Breast epithelium (tissue), 3 donors: ENCODE data around the gene MTA1.

Experiments
- CTCF ChIP-seq, 3 donors: fragments of 450-650 bp; IDR thresholded peaks; one replicate each; pipeline ENCODE4 v1.5.1; 2016 to 2017; ENCODE audit warnings: antibody characterized with exemption in 3 of 3, mild to moderate bottlenecking in 3 of 3, moderate library complexity in 3 of 3
- POLR2A ChIP-seq: fragments of 450-650 bp; IDR thresholded peaks from one replicate; pipeline ENCODE4 v1.6.1; 2016; ENCODE audit warnings: antibody characterized with exemption, mild to moderate bottlenecking, moderate library complexity
- POLR2AphosphoS5 ChIP-seq, 3 donors: sonication (generic); formaldehyde crosslinking; IDR thresholded peaks; one replicate each; pipeline ENCODE4 v1.6.1; 2017; ENCODE audit warnings: antibody characterized with exemption in 3 of 3

DNA sequence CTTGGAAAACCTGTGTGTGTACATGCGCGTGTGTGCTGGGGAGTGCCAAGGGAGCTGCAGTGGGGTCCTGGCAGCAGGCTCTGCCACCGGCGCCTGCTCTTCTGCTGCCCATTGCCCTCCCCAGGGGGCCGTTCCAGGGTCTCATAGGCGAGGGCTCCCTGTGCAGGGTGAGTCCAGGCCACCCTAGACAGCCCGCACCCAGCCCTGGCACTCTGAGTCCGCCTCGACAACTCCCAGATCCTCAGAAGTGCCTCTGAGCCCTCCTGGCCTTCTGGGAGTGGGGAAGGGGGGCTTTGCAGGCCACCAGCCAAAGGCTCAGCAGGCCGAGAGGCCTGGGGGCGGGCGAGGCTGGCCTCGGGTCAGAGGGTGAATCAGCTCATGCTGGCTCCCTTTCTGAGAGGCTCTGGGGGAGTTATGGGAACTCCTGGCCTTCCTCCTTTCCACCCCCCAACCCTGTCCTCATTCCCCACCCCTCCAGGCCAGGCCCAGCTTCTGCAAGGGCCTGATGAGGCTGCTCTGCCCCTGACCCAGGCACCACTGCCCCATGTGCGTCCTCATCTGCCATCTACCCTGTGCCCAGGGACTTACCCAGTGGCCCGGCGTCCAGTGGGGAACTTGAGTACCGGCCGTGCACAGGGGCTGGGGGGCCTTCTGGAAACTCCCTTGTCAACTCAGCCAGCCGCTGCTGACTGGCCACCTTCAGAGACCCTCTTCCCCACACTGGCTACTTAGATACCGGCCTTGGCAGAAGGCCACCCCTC lies 69.3 kb downstream of the MTA1 start:
- no peak for TF ChIP-seq POLR2A
- no peak for TF ChIP-seq CTCF (IDR thresholded peaks at IDR 0.05)
- TF ChIP-seq POLR2AphosphoS5 (IDR thresholded peaks at IDR 0.05) = no peak
